SK-N-SH treated with all-trans-retinoic acid at 6 μM for 48 hours (cell line): Measurements from ENCODE around the gene CLDN4.
A peak's percentile ranks its signal among the peaks of the same experiment; 100 is the strongest.

Source experiments
- ATAC-seq: fragments of 200-7000 bp; cut with Tn5 transposase; 3 replicates; pipeline ENCODE4 v1.9.1; 2020; ENCODE audit warnings: mild to moderate bottlenecking, moderate library complexity
- ARNTL ChIP-seq: fragments of 450-650 bp; formaldehyde crosslinking; IDR thresholded peaks from 2 replicates; pipeline ENCODE4 v1.5.0; 2020; ENCODE audit warnings: low read depth, mild to moderate bottlenecking, moderate library complexity, borderline replicate concordance
- BACH2 ChIP-seq: fragments of 250-450 bp; sonication (Bioruptor Pico); IDR thresholded peaks from 2 replicates; pipeline ENCODE4 v1.9.0; 2021; ENCODE audit warnings: mild to moderate bottlenecking, borderline replicate concordance
- CSDC2 ChIP-seq: fragments of 250-450 bp; sonication (Bioruptor Pico); IDR thresholded peaks from 2 replicates; pipeline ENCODE4 v1.5.0; 2020; ENCODE audit warnings: mild to moderate bottlenecking, moderate library complexity
- ESRRG ChIP-seq: fragments of 250-450 bp; sonication (Bioruptor Pico); IDR thresholded peaks from 2 replicates; pipeline ENCODE4 v1.6.1; 2021; ENCODE audit warnings: mild to moderate bottlenecking
- GLIS3 ChIP-seq: fragments of 250-450 bp; sonication (Bioruptor Pico); IDR thresholded peaks from 2 replicates; pipeline ENCODE4 v1.5.0; 2020; ENCODE audit warnings: mild to moderate bottlenecking, moderate library complexity
- OSR1 ChIP-seq: fragments of 250-450 bp; sonication (Bioruptor Pico); IDR thresholded peaks from 2 replicates; pipeline ENCODE4 v1.8.0; 2022; ENCODE audit warnings: moderate library complexity, mild to moderate bottlenecking, inconsistent platforms
- PPARA ChIP-seq: fragments of 250-450 bp; sonication (Bioruptor Pico); IDR thresholded peaks from 2 replicates; pipeline ENCODE4 v1.5.0; 2020; ENCODE audit warnings: mild to moderate bottlenecking, borderline replicate concordance
- RARB ChIP-seq: fragments of 250-450 bp; sonication (Bioruptor Pico); IDR thresholded peaks from 2 replicates; pipeline ENCODE4 v1.8.0; 2021; ENCODE audit warnings: mild to moderate bottlenecking, moderate library complexity
- SNAI2 ChIP-seq: fragments of 250-450 bp; sonication (Bioruptor Pico); IDR thresholded peaks from 2 replicates; pipeline ENCODE4 v1.5.0; 2020; ENCODE audit warnings: mild to moderate bottlenecking, moderate library complexity
- TCF4 ChIP-seq: fragments of 250-450 bp; sonication (Bioruptor Pico); IDR thresholded peaks from 2 replicates; pipeline ENCODE4 v1.8.0; 2021; ENCODE audit warnings: mild to moderate bottlenecking, moderate library complexity, borderline replicate concordance
- TOX ChIP-seq: fragments of 250-450 bp; sonication (Bioruptor Pico); IDR thresholded peaks from 2 replicates; pipeline ENCODE4 v1.8.0; 2021; ENCODE audit warnings: mild to moderate bottlenecking, moderate library complexity, borderline replicate concordance
- ZFP3 ChIP-seq: fragments of 250-450 bp; sonication (Bioruptor Pico); IDR thresholded peaks from 2 replicates; pipeline ENCODE4 v1.5.0; 2020; ENCODE audit warnings: mild to moderate bottlenecking, moderate library complexity
- ZFP30 ChIP-seq: fragments of 450-650 bp; formaldehyde crosslinking; IDR thresholded peaks from 2 replicates; pipeline ENCODE4 v1.5.0; 2022; ENCODE audit warnings: mild to moderate bottlenecking, moderate library complexity
- ZNF565 ChIP-seq: fragments of 450-650 bp; formaldehyde crosslinking; conservative IDR thresholded peaks from 2 replicates; pipeline ENCODE4 v1.5.0; 2020; ENCODE audit warnings: low read depth, mild to moderate bottlenecking, moderate library complexity
- ZNF70 ChIP-seq: fragments of 450-650 bp; formaldehyde crosslinking; IDR thresholded peaks from 2 replicates; pipeline ENCODE4 v1.5.0; 2020; ENCODE audit warnings: mild to moderate bottlenecking, moderate library complexity
- ZNF8 ChIP-seq: fragments of 450-650 bp; formaldehyde crosslinking; IDR thresholded peaks from 2 replicates; pipeline ENCODE4 v1.5.0; 2020; ENCODE audit warnings: mild to moderate bottlenecking, moderate library complexity
- TF ChIP-seq, protein P1 (sequence below): fragments of 250-450 bp; sonication (Bioruptor Pico); IDR thresholded peaks from 2 replicates; pipeline ENCODE4 v1.8.0; 2020; ENCODE audit warnings: mild to moderate bottlenecking, moderate library complexity, borderline replicate concordance
- TF ChIP-seq, protein P2 (sequence below): fragments of 250-450 bp; sonication (Bioruptor Pico); IDR thresholded peaks from 2 replicates; pipeline ENCODE4 v1.8.0; 2021; ENCODE audit warnings: low read depth, mild to moderate bottlenecking, moderate library complexity, borderline replicate concordance
- TF ChIP-seq, protein P3 (sequence below): fragments of 250-450 bp; sonication (Bioruptor Pico); IDR thresholded peaks from 2 replicates; pipeline ENCODE4 v1.5.1; 2020; ENCODE audit warnings: low read depth, mild to moderate bottlenecking, moderate library complexity

Gene CLDN4

DNA sequence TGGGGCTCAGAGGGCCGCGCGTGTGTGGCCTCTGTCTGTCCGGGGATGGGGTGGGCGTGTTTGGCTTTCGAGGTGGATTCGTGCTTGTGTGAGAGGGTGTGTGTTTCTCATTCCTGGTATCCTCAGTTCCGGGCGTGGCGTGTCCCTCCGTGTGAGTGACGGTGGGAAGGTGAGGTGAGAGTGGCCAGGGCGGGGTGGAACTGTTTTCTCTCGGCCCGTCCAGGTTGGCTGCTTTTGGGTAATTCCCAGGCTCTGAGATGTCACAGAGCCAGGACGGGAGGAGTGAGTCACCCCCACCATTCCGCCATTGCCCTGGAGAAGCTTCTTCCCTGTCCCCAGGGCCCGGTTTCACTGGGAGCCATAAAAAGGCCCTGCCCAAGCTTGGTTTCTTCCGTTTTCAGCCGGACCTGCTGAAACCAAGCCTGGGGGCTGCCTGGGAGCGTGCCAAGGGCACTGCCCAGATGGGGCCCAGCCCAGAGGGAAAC is 21.3 kb upstream of the CLDN4 start:
- ATAC-seq, result no peak
- no peak for TF ChIP-seq TOX (CRISPR knock-in tag)
- no peak for TF ChIP-seq TCF4 (CRISPR knock-in tag)
- TF ChIP-seq ZFP3 (CRISPR knock-in tag), result no peak
- TF ChIP-seq ZFP30 (CRISPR knock-in tag), result no peak
- TF ChIP-seq, protein P1, sequence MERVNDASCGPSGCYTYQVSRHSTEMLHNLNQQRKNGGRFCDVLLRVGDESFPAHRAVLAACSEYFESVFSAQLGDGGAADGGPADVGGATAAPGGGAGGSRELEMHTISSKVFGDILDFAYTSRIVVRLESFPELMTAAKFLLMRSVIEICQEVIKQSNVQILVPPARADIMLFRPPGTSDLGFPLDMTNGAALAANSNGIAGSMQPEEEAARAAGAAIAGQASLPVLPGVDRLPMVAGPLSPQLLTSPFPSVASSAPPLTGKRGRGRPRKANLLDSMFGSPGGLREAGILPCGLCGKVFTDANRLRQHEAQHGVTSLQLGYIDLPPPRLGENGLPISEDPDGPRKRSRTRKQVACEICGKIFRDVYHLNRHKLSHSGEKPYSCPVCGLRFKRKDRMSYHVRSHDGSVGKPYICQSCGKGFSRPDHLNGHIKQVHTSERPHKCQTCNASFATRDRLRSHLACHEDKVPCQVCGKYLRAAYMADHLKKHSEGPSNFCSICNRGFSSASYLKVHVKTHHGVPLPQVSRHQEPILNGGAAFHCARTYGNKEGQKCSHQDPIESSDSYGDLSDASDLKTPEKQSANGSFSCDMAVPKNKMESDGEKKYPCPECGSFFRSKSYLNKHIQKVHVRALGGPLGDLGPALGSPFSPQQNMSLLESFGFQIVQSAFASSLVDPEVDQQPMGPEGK (CRISPR knock-in tag), result no peak
- TF ChIP-seq RARB (CRISPR knock-in tag), result no peak
- no peak for TF ChIP-seq PPARA (CRISPR knock-in tag)
- TF ChIP-seq OSR1 (CRISPR knock-in tag), result no peak
- no peak for TF ChIP-seq ZNF565
- no peak for TF ChIP-seq SNAI2
- no peak for TF ChIP-seq GLIS3 (CRISPR knock-in tag)
- TF ChIP-seq ZNF8 (CRISPR knock-in tag), result no peak
- TF ChIP-seq BACH2 (CRISPR knock-in tag), result no peak
- TF ChIP-seq CSDC2 (CRISPR knock-in tag), result no peak
- TF ChIP-seq, all 23 proteins: peak for 0

DNA sequence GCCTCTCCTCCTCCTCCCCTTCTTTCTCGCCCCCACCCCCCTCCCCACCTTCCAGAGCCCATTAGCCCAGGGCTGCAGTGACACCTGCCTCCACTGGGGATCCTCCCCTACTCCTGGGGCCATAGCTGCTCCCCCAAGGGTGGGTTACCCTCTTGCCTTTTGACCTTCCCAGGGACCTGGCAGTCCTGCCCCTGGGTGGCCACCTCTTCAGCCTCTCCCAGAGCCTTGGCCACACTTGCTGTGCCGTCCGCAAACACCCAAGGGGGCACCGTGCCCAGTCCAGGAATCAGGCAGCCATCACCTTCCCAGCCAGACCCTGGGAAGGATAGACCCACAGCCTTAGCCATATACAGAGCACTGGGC is 19.8 kb upstream of the CLDN4 start:
- ATAC-seq, result peak; percentile 13; the same call in 1 of the 3 replicates
- TF ChIP-seq, protein P2, sequence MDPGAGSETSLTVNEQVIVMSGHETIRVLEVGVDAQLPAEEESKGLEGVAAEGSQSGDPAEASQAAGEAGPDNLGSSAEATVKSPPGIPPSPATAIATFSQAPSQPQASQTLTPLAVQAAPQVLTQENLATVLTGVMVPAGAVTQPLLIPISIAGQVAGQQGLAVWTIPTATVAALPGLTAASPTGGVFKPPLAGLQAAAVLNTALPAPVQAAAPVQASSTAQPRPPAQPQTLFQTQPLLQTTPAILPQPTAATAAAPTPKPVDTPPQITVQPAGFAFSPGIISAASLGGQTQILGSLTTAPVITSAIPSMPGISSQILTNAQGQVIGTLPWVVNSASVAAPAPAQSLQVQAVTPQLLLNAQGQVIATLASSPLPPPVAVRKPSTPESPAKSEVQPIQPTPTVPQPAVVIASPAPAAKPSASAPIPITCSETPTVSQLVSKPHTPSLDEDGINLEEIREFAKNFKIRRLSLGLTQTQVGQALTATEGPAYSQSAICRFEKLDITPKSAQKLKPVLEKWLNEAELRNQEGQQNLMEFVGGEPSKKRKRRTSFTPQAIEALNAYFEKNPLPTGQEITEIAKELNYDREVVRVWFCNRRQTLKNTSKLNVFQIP (CRISPR knock-in tag), result no peak
- TF ChIP-seq ZFP3 (CRISPR knock-in tag), result no peak
- TF ChIP-seq ZNF8 (CRISPR knock-in tag), result no peak
- TF ChIP-seq GLIS3 (CRISPR knock-in tag), result no peak
- TF ChIP-seq ZNF70 (CRISPR knock-in tag), result no peak

DNA sequence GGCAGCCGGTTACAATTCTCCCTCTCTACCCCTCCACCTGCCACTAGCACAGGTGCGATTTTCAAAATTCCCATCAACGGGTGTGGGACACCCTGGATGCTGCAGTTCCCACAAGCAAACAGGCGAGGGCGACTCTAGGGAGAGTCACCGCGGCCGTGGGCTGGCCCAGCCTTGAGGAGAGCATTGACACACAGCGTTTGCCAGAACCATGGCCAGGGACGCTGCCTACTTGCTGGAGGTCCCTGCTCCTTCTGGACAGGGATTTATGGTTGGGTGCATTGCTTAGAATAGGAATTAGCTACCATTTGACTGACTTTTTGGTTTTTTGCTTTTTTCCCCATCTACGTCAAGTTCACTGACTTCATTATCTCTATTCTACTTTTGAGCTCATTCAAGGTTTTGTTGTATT is 19.0 kb upstream of the CLDN4 start:
- TF ChIP-seq, protein P3, sequence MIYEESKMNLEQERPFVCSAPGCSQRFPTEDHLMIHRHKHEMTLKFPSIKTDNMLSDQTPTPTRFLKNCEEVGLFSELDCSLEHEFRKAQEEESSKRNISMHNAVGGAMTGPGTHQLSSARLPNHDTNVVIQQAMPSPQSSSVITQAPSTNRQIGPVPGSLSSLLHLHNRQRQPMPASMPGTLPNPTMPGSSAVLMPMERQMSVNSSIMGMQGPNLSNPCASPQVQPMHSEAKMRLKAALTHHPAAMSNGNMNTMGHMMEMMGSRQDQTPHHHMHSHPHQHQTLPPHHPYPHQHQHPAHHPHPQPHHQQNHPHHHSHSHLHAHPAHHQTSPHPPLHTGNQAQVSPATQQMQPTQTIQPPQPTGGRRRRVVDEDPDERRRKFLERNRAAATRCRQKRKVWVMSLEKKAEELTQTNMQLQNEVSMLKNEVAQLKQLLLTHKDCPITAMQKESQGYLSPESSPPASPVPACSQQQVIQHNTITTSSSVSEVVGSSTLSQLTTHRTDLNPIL (CRISPR knock-in tag), result no peak
- TF ChIP-seq OSR1 (CRISPR knock-in tag) (no peak), ZNF70 (CRISPR knock-in tag) (no peak), SNAI2 (no peak), ZFP3 (CRISPR knock-in tag) (no peak), ARNTL (CRISPR knock-in tag) (no peak), ESRRG (CRISPR knock-in tag) (no peak), CSDC2 (CRISPR knock-in tag) (no peak), ZNF565 (no peak), TOX (CRISPR knock-in tag) (no peak)
- TF ChIP-seq, protein P1 (CRISPR knock-in tag), result no peak
- peak; percentile 96 for ATAC-seq

DNA sequence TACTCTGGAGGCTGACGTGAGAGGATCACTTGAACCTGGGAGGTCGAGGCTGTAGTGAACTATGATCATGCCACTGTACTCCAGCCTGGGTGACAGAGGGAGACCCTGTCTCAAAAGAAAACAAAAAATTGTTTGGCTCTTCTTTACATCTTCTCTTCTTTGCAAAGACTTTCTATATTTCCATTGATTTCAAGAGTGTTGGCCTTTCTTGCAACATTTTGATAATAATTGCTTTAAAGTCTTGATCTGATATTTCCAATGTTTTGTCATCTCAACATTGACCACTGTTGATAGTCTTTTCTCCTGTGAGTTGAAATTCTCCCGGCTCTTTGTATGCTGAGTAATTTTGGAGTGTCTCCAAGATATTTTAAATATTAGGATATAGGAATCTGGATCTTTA is 17.8 kb upstream of the CLDN4 start:
- ATAC-seq, result no peak
- TF ChIP-seq, protein P3 (CRISPR knock-in tag), result no peak
- TF ChIP-seq, protein P2 (CRISPR knock-in tag), result no peak
- TF ChIP-seq TCF4 (CRISPR knock-in tag), result no peak
- TF ChIP-seq RARB (CRISPR knock-in tag), result no peak
- no peak for TF ChIP-seq ZNF8 (CRISPR knock-in tag)
- TF ChIP-seq SNAI2, result no peak
- TF ChIP-seq GLIS3 (CRISPR knock-in tag), result no peak
- TF ChIP-seq ZFP30 (CRISPR knock-in tag), result no peak
- no peak for TF ChIP-seq PPARA (CRISPR knock-in tag)
- TF ChIP-seq ARNTL (CRISPR knock-in tag), result no peak
- TF ChIP-seq CSDC2 (CRISPR knock-in tag), result no peak
